Measurements from ENCODE around the gene B4GALNT1.
"Not testable (repeated sequence)": the region's sequence is repeated elsewhere in the genome, so short reads cannot be mapped to it uniquely, and the experiment has no call there.

The B4GALNT1 gene

GRCh38 chr12:57620245-57620935 is 12.6 kb downstream of the B4GALNT1 start:
- DNase-seq, result no peak

GRCh38 chr12:57619434-57620244 is 13.4 kb downstream of the B4GALNT1 start:
- DNase-seq, result peak in 1 of 2 donors; percentile 17

GRCh38 chr12:57618966-57619433 is 14.0 kb downstream of the B4GALNT1 start:
- DNase-seq, result no peak

- DNase-seq, result not testable (repeated sequence)
Measured at GRCh38 chr12:57618431-57618830, 14.6 kb downstream of the B4GALNT1 start.

- no peak for DNase-seq
Measured at GRCh38 chr12:57617942-57618341, 15.1 kb downstream of the B4GALNT1 start.

- no peak for DNase-seq
Measured at GRCh38 chr12:57616383-57617101, 16.5 kb downstream of the B4GALNT1 start.

- DNase-seq, result no peak
Measured at GRCh38 chr12:57615637-57616036, 17.4 kb downstream of the B4GALNT1 start.

- no peak for DNase-seq
Measured at GRCh38 chr12:57614948-57615500, 18.0 kb downstream of the B4GALNT1 start.

- no peak for DNase-seq
Measured at GRCh38 chr12:57614178-57614947, 18.6 kb downstream of the B4GALNT1 start.

GRCh38 chr12:57613427-57614109 is 19.4 kb downstream of the B4GALNT1 start:
- no peak for DNase-seq

GRCh38 chr12:57612711-57613426 is 20.1 kb downstream of the B4GALNT1 start:
- no peak for DNase-seq

- DNase-seq, result no peak
Measured at GRCh38 chr12:57611827-57612710, 20.9 kb downstream of the B4GALNT1 start.

GRCh38 chr12:57611108-57611826 is 21.7 kb downstream of the B4GALNT1 start, which contains the start of gene ARHGEF25:
Gene ARHGEF25 (plus strand): TSS chr12:57611435. CDS start chr12:57611895, 460 bp downstream.
- DNase-seq, result peak; percentile 37 to 47

- DNase-seq, result no peak
Measured at GRCh38 chr12:57610554-57611107, 22.4 kb downstream of the B4GALNT1 start.

- no peak for DNase-seq
Measured at GRCh38 chr12:57609781-57610553, 23.0 kb downstream of the B4GALNT1 start.

GRCh38 chr12:57609101-57609780 is 23.8 kb downstream of the B4GALNT1 start:
- no peak for DNase-seq

- DNase-seq, result no peak
Measured at GRCh38 chr12:57607958-57608663, 24.9 kb downstream of the B4GALNT1 start.

Measured in activated CD4-positive, alpha-beta T cell treated with anti-CD3 and anti-CD28 coated beads for 4 hours (primary cell).